ENCODE results near the gene ADAM29. TPM values are rescaled to one million over a fixed set of nuclear protein-coding genes. Genes with fewer than 3 reads are reported as not detected.
"Not testable (repeated sequence)": the region's sequence is repeated elsewhere in the genome, so short reads cannot be mapped to it uniquely, and the experiment has no call there.

The ADAM29 gene
- total RNA-seq (not detected), polyA plus RNA-seq (not detected)

- Histone ChIP-seq H3K4me3 (no peak within 1 kb of the TSS), H3K36me3 (no peaks in the 10 kb centered on the region), H3K9me3 (no peaks in the 10 kb centered on the region), H3K27ac (no peak within 1 kb of the TSS), H3K27me3 (no peaks in the 10 kb centered on the region), H3K4me1 (no peaks in the 10 kb centered on the region)
- FAIRE-seq (no peak), ATAC-seq (no peak), DNase-seq (no peak)
- TF ChIP-seq CTCF (IDR thresholded peaks at IDR 0.05) = no peak
- WGBS, 2 donors = 75 to 81% methylated on average over 5 of the region's 5 CpGs
- intact Hi-C loops (cut with DNase I) = no loop called here
These were observed at the start of gene ADAM29 for GRCh38 chr4:174918058-174918457. Gene ADAM29, plus strand, starts transcription at chr4:174918358. Its CDS starts 57,168 bp downstream, at chr4:174975526.

GRCh38 chr4:174869339-174869738 lies 48.8 kb upstream of the ADAM29 start:
- Histone ChIP-seq H3K4me1 (no peaks in the 10 kb centered on the region), H3K36me3 (no peaks in the 10 kb centered on the region), H3K4me3 (no peak overlapping the region), H3K9me3 (no peaks in the 10 kb centered on the region), H3K27ac (no peak overlapping the region), H3K27me3 (no peaks in the 10 kb centered on the region)
- no peak for DNase-seq
- 37 to 74% methylated on average over 3 of the region's 3 CpGs for WGBS, 2 donors
- no peak for ATAC-seq
- intact Hi-C loops (cut with DNase I) = no loop called here
- TF ChIP-seq CTCF (IDR thresholded peaks at IDR 0.05) = no peak
- no peak for FAIRE-seq

GRCh38 chr4:174870311-174870710 lies 47.8 kb upstream of the ADAM29 start:
- WGBS, 2 donors = 12 to 16% methylated on average over 2 of the region's 2 CpGs
- Histone ChIP-seq H3K9me3 (no peaks in the 10 kb centered on the region), H3K27me3 (no peaks in the 10 kb centered on the region), H3K4me3 (no peak overlapping the region), H3K36me3 (no peaks in the 10 kb centered on the region), H3K4me1 (no peaks in the 10 kb centered on the region), H3K27ac (no peak overlapping the region)
- ATAC-seq (no peak), DNase-seq (no peak), FAIRE-seq (no peak)
- TF ChIP-seq CTCF (IDR thresholded peaks at IDR 0.05) = no peak
- intact Hi-C loops (cut with DNase I) = no loop called here

- FAIRE-seq (no peak), ATAC-seq (no peak)
These were observed 46.8 kb upstream of the ADAM29 start for GRCh38 chr4:174871407-174871806.

GRCh38 chr4:174873146-174873545 lies 45.0 kb upstream of the ADAM29 start:
- H3K27ac ChIP-seq; H3K9me3 ChIP-seq; DNase-seq; H3K27me3 ChIP-seq; H3K4me1 ChIP-seq; FAIRE-seq; H3K4me3 ChIP-seq; H3K36me3 ChIP-seq; intact Hi-C loops (cut with DNase I): not testable (repeated sequence)
- peak in 1 of 4 donors; percentile 56 for ATAC-seq
- WGBS, 2 donors = 51 to 53% methylated on average over 3 of the region's 4 CpGs

More at GRCh38 chr4:174871407-174871806, 46.8 kb upstream of the ADAM29 start:
- no peak overlapping the region for H3K4me3 ChIP-seq
- intact Hi-C loops (cut with DNase I) = no loop called here
- TF ChIP-seq CTCF (IDR thresholded peaks at IDR 0.05) = no peak
- no peaks in the 10 kb centered on the region for H3K27me3 ChIP-seq
- DNase-seq = no peak
- no peaks in the 10 kb centered on the region for H3K4me1 ChIP-seq
- no peaks in the 10 kb centered on the region for H3K9me3 ChIP-seq
- H3K36me3 ChIP-seq = no peaks in the 10 kb centered on the region
- H3K27ac ChIP-seq = no peak overlapping the region

- no peak overlapping the region for H3K4me3 ChIP-seq
- intact Hi-C loops (cut with DNase I) = no loop called here
- H3K4me1 ChIP-seq = no peaks in the 10 kb centered on the region
- TF ChIP-seq CTCF (IDR thresholded peaks at IDR 0.05) = no peak
- no peaks in the 10 kb centered on the region for H3K36me3 ChIP-seq
- H3K27ac ChIP-seq = no peak overlapping the region
- no peaks in the 10 kb centered on the region for H3K9me3 ChIP-seq
- FAIRE-seq (no peak), ATAC-seq (no peak), DNase-seq (no peak)
- 61 to 78% methylated on average over 1 of the region's 1 CpG for WGBS, 2 donors
- no peaks in the 10 kb centered on the region for H3K27me3 ChIP-seq
These were observed 44.2 kb upstream of the ADAM29 start for GRCh38 chr4:174873931-174874330.

Measured in pancreas (tissue), 10 donors.